Trophoblast cell (in vitro differentiated cells and primary cell): Measurements from ENCODE around the gene NEGR1.
"Not testable (repeated sequence)": the region's sequence is repeated elsewhere in the genome, so short reads cannot be mapped to it uniquely, and the experiment has no call there.

Experiments used
- DNase-seq, 2 donors: peaks; one replicate each; pipeline ENCODE4 v3.0.0-alpha.2; 2016
- H2AFZ ChIP-seq: 2 replicates; pipeline ENCODE4 v1.6.1; 2013; ENCODE audit warnings: low read length, moderate library complexity, mild to moderate bottlenecking; ENCODE audit not compliant: insufficient read depth, poor library complexity
- H2AK5ac ChIP-seq: 2 replicates; pipeline ENCODE4 v1.6.1; 2013; ENCODE audit warnings: mild to moderate bottlenecking, low read length
- H2BK120ac ChIP-seq: 2 replicates; pipeline ENCODE4 v1.6.1; 2013; ENCODE audit warnings: low read length, mild to moderate bottlenecking, moderate library complexity; ENCODE audit not compliant: insufficient read depth, poor library complexity
- H2BK12ac ChIP-seq: 2 replicates; pipeline ENCODE4 v1.6.1; 2013; ENCODE audit warnings: mild to moderate bottlenecking, low read length, moderate library complexity
- H2BK5ac ChIP-seq: 2 replicates; pipeline ENCODE4 v1.6.1; 2013; ENCODE audit warnings: low read length, low read depth, moderate library complexity, mild to moderate bottlenecking; ENCODE audit not compliant: poor library complexity
- H3K14ac ChIP-seq: 2 replicates; pipeline ENCODE4 v1.6.1; 2013; ENCODE audit warnings: mild to moderate bottlenecking, low read length
- H3K18ac ChIP-seq: 2 replicates; pipeline ENCODE4 v1.6.1; 2013; ENCODE audit warnings: mild to moderate bottlenecking, low read length
- H3K23ac ChIP-seq: 2 replicates; pipeline ENCODE4 v1.6.1; 2013; ENCODE audit warnings: low read length
- H3K27ac ChIP-seq: 2 replicates; pipeline ENCODE4 v1.5.1; 2013; ENCODE audit warnings: low read depth, mild to moderate bottlenecking, inconsistent platforms, low read length, moderate library complexity
- H3K27me3 ChIP-seq: 2 replicates; pipeline ENCODE4 v1.6.1; 2013; ENCODE audit warnings: inconsistent platforms, mild to moderate bottlenecking, low read length, moderate library complexity; ENCODE audit not compliant: insufficient read depth
- H3K36me3 ChIP-seq, 2 experiments: 1 replicate in 1 of 2; 2 replicates in 1 of 2; pipeline ENCODE4 v1.6.1; 2013; ENCODE audit warnings: low read length in 2 of 2, mild to moderate bottlenecking in 2 of 2, moderate library complexity in 1 of 2; ENCODE audit not compliant: insufficient read depth in 2 of 2, control insufficient read depth in 1 of 2
- H3K4ac ChIP-seq: 2 replicates; pipeline ENCODE4 v1.6.1; 2013; ENCODE audit warnings: low read depth, mild to moderate bottlenecking, low read length, moderate library complexity
- H3K4me1 ChIP-seq, 2 experiments: 1 replicate in 1 of 2; 2 replicates in 1 of 2; pipeline ENCODE4 v1.6.1; 2013; ENCODE audit warnings: low read length in 2 of 2, mild to moderate bottlenecking in 2 of 2, moderate library complexity in 1 of 2; ENCODE audit not compliant: insufficient read depth in 2 of 2, control insufficient read depth in 1 of 2
- H3K4me2 ChIP-seq: 2 replicates; pipeline ENCODE4 v1.6.1; 2013; ENCODE audit warnings: inconsistent platforms, mild to moderate bottlenecking, low read length, moderate library complexity
- H3K4me3 ChIP-seq: 2 replicates; pipeline ENCODE4 v1.5.1; 2013; ENCODE audit warnings: mild to moderate bottlenecking, low read depth, low read length, inconsistent platforms
- H3K79me1 ChIP-seq: one replicate; pipeline ENCODE4 v1.6.1; 2013; ENCODE audit warnings: low read length
- H3K79me2 ChIP-seq: 2 replicates; pipeline ENCODE4 v1.6.1; 2013; ENCODE audit warnings: low read length, mild to moderate bottlenecking; ENCODE audit not compliant: control insufficient read depth, insufficient read depth, poor library complexity
- H3K9ac ChIP-seq: 2 replicates; pipeline ENCODE4 v1.6.1; 2013; ENCODE audit warnings: mild to moderate bottlenecking, low read length
- H3K9me3 ChIP-seq: 2 replicates; pipeline ENCODE4 v1.6.1; 2013; ENCODE audit warnings: low read depth, mild to moderate bottlenecking, control low read depth, inconsistent platforms, low read length; ENCODE audit not compliant: insufficient read depth
- H4K12ac ChIP-seq: 2 replicates; pipeline ENCODE4 v1.6.1; 2013; ENCODE audit warnings: low read depth, mild to moderate bottlenecking, low read length, moderate library complexity
- H4K8ac ChIP-seq: 2 replicates; pipeline ENCODE4 v1.6.1; 2013; ENCODE audit warnings: low read depth, mild to moderate bottlenecking, low read length, moderate library complexity
- H4K91ac ChIP-seq: one replicate; pipeline ENCODE4 v1.6.1; 2013; ENCODE audit warnings: low read depth, mild to moderate bottlenecking, low read length, moderate library complexity
- WGBS: extraction: QIAGEN DNeasy Blood & Tissue Kit; methylation state at CpG from one replicate; pipeline ENCODE4 v1.1.7; 2013; ENCODE audit warnings: missing lambda C conversion rate; ENCODE audit not compliant: insufficient read length, insufficient coverage; ENCODE audit errors: extremely low coverage; 5-methylcytosine and 5-hydroxymethylcytosine counted together

NEGR1 gene

GRCh38 chr1:72241397-72241796, 40.9 kb downstream of the NEGR1 start:
- Histone ChIP-seq H2BK120ac (no peak overlapping the region), H3K4me2 (no peak overlapping the region), H3K27me3 (no peaks in the 10 kb centered on the region), H3K18ac (no peak overlapping the region), H3K9ac (no peak overlapping the region), H3K9me3 (no peaks in the 10 kb centered on the region), H3K4me3 (no peak overlapping the region), H3K14ac (no peak overlapping the region), H3K4me1 (no peaks in the 10 kb centered on the region), H3K79me2 (no peaks in the 10 kb centered on the region), H3K79me1 (no peaks in the 10 kb centered on the region), H3K4ac (no peak overlapping the region), H2AFZ (no peak overlapping the region), H3K23ac (no peak overlapping the region), H2AK5ac (no peak overlapping the region), H3K36me3 (no peaks in the 10 kb centered on the region), H4K12ac (no peak overlapping the region), H4K8ac (no peak overlapping the region), H3K27ac (no peak overlapping the region), H2BK5ac (no peak overlapping the region), H2BK12ac (no peak overlapping the region), H4K91ac (no peak overlapping the region)
- DNase-seq = no peak
- no CpG with 5 or more reads among the region's 1 CpG for WGBS

- H3K4me2 ChIP-seq, H2BK5ac ChIP-seq, H3K9ac ChIP-seq, H3K9me3 ChIP-seq, H2AK5ac ChIP-seq, H3K79me1 ChIP-seq, H2AFZ ChIP-seq, H3K4me1 ChIP-seq, H4K8ac ChIP-seq, H3K4me3 ChIP-seq, H3K27me3 ChIP-seq, H3K27ac ChIP-seq, H3K23ac ChIP-seq, H3K14ac ChIP-seq, H2BK12ac ChIP-seq, H4K91ac ChIP-seq, H4K12ac ChIP-seq, H2BK120ac ChIP-seq, H3K36me3 ChIP-seq, H3K4ac ChIP-seq, H3K79me2 ChIP-seq, H3K18ac ChIP-seq, DNase-seq: not testable (repeated sequence)
These were observed 46.4 kb downstream of the NEGR1 start for GRCh38 chr1:72235931-72236330.

GRCh38 chr1:72235062-72235461, 47.3 kb downstream of the NEGR1 start:
- no peak overlapping the region for H3K18ac ChIP-seq
- H3K27ac ChIP-seq = no peak overlapping the region
- no peak overlapping the region for H4K8ac ChIP-seq
- no peaks in the 10 kb centered on the region for H3K36me3 ChIP-seq
- H3K4ac ChIP-seq = no peak overlapping the region
- H3K4me3 ChIP-seq = no peak overlapping the region
- no peak overlapping the region for H2BK5ac ChIP-seq
- H3K79me2 ChIP-seq = no peaks in the 10 kb centered on the region
- no peak overlapping the region for H2AFZ ChIP-seq
- H2AK5ac ChIP-seq = no peak overlapping the region
- H3K27me3 ChIP-seq = no peaks in the 10 kb centered on the region
- no peak overlapping the region for H3K14ac ChIP-seq
- no peak for DNase-seq
- no peak overlapping the region for H3K23ac ChIP-seq
- no peak overlapping the region for H4K91ac ChIP-seq
- no peak overlapping the region for H2BK120ac ChIP-seq
- H3K4me1 ChIP-seq = no peaks in the 10 kb centered on the region
- H3K4me2 ChIP-seq = no peak overlapping the region
- no peaks in the 10 kb centered on the region for H3K9me3 ChIP-seq
- no peak overlapping the region for H4K12ac ChIP-seq
- H2BK12ac ChIP-seq = no peak overlapping the region
- no peak overlapping the region for H3K9ac ChIP-seq
- no CpG with 5 or more reads among the region's 7 CpGs for WGBS
- no peaks in the 10 kb centered on the region for H3K79me1 ChIP-seq

- H3K27ac ChIP-seq = no peak overlapping the region
- no peak overlapping the region for H3K4me2 ChIP-seq
- no peaks in the 10 kb centered on the region for H3K36me3 ChIP-seq
- WGBS = no CpG with 5 or more reads among the region's 1 CpG
- H3K9ac ChIP-seq = no peak overlapping the region
- no peak overlapping the region for H2BK12ac ChIP-seq
- no peak overlapping the region for H2BK5ac ChIP-seq
- H3K23ac ChIP-seq = no peak overlapping the region
- H3K18ac ChIP-seq = no peak overlapping the region
- no peak overlapping the region for H4K8ac ChIP-seq
- no peaks in the 10 kb centered on the region for H3K79me1 ChIP-seq
- H3K4me1 ChIP-seq = no peaks in the 10 kb centered on the region
- H2BK120ac ChIP-seq = no peak overlapping the region
- H3K14ac ChIP-seq = no peak overlapping the region
- no peak overlapping the region for H3K4me3 ChIP-seq
- no peak overlapping the region for H4K91ac ChIP-seq
- no peaks in the 10 kb centered on the region for H3K9me3 ChIP-seq
- H2AFZ ChIP-seq = no peak overlapping the region
- no peak for DNase-seq
- no peak overlapping the region for H3K4ac ChIP-seq
- H3K27me3 ChIP-seq = no peaks in the 10 kb centered on the region
- no peaks in the 10 kb centered on the region for H3K79me2 ChIP-seq
- H2AK5ac ChIP-seq = no peak overlapping the region
- H4K12ac ChIP-seq = no peak overlapping the region
These were observed 51.6 kb downstream of the NEGR1 start for GRCh38 chr1:72230746-72231145.

- Histone ChIP-seq H3K9ac (no peak overlapping the region), H3K4ac (no peak overlapping the region), H3K9me3 (no peaks in the 10 kb centered on the region), H3K14ac (no peak overlapping the region), H3K4me1 (no peaks in the 10 kb centered on the region), H2AK5ac (no peak overlapping the region), H3K27ac (no peak overlapping the region), H3K79me1 (no peaks in the 10 kb centered on the region), H3K79me2 (no peaks in the 10 kb centered on the region), H2BK120ac (no peak overlapping the region), H4K91ac (no peak overlapping the region), H4K12ac (no peak overlapping the region), H3K4me3 (no peak overlapping the region), H2BK12ac (no peak overlapping the region), H3K23ac (no peak overlapping the region), H3K27me3 (no peaks in the 10 kb centered on the region), H2BK5ac (no peak overlapping the region), H3K18ac (no peak overlapping the region), H2AFZ (no peak overlapping the region), H4K8ac (no peak overlapping the region), H3K4me2 (no peak overlapping the region), H3K36me3 (no peaks in the 10 kb centered on the region)
- no peak for DNase-seq
These were observed 52.4 kb downstream of the NEGR1 start for GRCh38 chr1:72229893-72230292.
